ENCODE measurements around the gene RIPOR2.
"Not testable (repeated sequence)": the region's sequence is repeated elsewhere in the genome, so short reads cannot be mapped to it uniquely, and the experiment has no call there.

RIPOR2 gene

DNA sequence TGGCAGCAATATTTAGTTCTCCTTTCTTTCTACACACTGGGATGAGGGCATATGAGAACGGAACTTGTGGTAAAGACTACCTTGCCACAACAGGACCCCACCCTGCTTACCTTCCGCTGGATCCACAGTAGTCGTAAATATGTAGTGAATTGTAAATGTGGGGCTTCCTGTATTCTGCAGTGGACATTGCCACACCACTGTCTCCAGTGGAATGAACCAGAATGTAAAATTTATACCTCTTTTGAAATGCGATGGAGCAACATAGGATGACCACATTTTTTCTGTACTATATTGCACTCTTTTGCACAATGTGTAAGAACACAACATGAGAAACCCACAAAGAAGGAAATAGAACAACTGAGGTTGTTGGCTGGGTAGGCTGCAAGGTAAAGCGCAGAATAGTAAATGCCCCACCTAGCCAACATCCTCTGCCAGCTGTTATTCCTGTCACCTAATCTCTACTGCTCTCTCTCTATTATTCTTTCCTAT is 16.1 kb upstream of the RIPOR2 start:
- DNase-seq (ENCODE audit: low read depth in 2 of 2) = no peak

DNA sequence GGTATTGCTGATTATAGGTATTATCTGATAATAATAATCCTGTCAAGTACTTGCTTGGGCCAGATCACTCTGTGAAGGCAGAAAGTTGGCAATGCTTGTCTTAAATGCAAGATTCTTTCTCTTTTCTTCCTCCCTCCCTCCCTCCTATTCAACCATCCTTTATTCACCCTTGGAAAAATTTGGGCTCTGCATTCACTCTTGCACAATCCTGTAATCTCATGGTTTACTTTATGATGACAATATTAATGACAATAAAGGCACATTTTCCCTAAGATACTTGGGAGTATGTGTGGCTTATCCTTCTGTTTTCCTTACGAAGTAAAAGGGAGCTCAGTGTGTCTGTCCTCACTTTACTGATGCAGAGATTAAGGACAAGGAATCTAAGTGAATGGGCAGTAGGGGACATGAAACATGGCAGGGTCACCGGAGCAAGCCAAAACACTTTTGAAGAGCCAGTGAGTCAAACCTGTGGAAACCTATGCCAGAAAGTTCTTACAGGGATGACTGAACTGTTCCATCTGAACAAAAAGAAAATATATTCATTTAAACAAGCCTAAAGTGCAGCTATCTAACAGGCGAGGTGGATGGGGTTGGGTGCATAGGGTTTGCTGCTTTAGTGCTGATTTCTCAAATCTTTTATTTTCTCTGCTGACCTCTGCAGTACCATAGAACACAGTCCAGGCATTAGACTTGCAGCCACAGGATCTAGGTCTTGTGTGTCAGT is 14.6 kb upstream of the RIPOR2 start:
- no peak for DNase-seq (ENCODE audit: low read depth in 2 of 2)

DNA sequence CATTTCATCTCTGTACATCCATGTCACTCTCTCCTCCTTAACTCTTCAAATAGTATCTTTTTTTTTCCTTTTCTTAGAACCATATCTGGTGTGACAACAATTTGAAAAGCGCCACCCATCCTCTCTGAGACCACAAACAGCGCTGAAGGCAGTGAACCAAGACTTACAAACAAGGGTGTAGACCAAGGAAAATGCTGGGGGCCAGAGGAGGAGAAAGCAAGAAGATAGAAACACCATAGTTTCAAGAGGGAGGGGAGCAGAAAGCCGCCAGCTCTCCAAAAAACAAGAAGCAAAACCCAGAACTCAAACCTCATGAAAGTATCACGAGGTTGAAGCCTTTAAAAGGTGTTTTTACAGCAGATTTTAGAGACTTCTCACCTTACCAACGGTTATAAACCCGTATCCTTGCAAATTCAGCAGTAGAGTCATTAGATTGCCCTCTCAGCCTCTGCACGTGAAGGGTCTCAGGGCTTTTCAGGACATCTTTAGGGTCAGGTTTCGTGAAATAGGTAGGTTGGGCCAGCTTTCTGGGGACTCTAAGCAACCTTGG is 13.3 kb upstream of the RIPOR2 start:
- DNase-seq (ENCODE audit: low read depth in 2 of 2) = no peak

DNA sequence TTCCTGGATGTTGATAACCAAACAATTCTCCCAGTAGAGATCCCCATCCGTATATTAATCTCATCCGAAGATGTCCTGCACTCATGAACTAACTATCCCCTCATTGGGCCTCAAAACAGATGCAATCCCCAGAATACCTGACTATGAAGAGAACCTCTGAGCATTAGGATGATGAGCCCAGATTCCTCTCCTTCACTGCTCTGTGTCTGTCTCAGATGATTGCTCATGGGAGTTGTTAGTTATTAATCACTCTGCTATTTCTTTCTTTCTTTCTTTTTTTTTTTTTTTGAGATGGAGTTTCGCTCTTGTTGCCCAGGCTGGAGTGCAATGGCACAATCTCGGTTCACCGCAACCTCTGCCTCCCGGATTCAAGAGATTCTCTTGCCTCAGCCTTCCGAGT is 12.5 kb upstream of the RIPOR2 start:
- DNase-seq (ENCODE audit: low read depth in 2 of 2) = not testable (repeated sequence)

DNA sequence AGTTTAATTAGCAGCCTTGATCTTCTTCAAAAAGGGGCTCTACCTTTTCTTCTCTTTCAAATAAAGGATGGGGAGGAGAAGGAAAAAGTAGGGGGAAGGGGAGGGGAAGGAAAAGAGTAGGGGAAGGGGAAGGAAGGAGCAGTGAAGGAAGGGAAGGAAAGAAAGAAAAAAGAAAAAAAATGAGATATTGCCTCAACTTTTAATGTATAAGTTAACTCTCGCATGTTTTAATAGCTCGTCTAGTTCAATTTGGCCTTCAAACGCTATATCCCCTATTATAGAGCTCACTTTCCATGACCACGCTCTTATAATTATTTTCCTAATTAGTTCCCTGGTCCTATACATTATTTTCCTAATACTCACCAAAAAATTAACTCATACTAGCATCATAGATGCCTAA is 11.9 kb upstream of the RIPOR2 start:
- DNase-seq (ENCODE audit: low read depth in 2 of 2) = no peak

DNA sequence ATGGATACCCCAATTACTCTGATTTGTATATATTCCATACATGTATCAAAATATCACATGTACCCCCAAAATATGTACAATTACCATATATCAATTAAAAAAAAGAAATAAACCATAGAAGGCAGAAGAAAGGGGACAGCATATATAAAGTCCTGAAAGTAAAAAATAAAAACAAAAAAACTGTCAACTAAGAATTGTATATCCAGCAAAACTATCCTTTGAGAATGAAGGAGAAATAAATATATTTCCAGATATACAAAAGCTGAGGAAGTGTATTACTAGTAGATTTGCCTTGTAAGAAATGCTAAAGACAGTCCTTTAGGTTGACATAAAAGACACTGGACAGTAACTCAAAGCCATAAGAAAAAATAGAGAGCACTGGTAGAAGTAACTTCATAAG is 9.3 kb upstream of the RIPOR2 start:
- DNase-seq (ENCODE audit: low read depth in 2 of 2) = no peak

DNA sequence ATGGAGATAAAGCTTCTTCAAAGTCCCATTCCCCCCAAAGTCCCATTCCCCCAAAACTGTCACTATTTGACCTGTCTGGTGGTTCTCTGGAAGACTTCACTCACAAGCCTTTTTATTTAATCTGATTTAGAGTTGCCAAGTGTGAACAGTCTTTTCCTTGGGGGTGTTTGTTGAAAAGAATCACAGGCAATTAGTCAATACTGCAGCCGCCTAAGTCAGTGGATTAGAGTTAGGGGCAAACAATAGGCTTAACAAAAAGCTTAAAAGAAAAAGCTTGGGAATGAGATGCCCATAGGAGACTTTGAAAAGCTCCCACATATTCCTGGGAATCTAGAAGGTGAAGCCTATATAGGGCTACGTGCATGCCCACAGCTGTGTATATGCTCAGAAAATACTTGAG is 8.0 kb upstream of the RIPOR2 start:
- no peak for DNase-seq (ENCODE audit: low read depth in 2 of 2)

DNA sequence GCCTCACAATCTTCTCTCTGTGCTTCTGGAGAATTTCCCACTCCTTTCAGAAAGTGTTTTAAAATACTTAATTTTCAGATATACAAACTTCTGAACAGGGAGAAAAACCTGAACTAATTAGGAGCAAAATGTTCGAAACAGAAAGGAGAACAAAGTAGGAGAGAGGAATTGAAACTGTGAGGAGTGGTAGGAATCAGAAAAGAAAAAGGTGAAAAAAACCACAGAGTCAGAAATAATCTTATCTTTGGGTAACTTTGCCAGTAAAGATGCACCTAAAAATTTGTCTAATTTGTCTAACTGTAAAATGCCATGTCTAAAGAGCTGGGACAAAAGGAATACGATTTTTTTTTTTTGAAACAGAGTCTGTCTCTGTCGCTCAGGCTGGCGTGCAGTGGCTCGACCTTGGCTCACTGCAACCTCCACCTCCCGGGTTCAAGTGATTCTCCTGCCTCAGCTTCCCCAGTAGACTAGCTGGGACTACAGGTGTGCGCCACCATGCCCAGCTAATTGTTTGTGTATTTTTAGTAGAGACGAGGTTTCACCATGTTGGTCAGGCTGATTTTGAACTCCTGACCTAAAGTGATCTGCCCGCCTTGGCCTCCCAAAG is 4.7 kb upstream of the RIPOR2 start:
- no peak for DNase-seq (ENCODE audit: low read depth in 2 of 2)

DNA sequence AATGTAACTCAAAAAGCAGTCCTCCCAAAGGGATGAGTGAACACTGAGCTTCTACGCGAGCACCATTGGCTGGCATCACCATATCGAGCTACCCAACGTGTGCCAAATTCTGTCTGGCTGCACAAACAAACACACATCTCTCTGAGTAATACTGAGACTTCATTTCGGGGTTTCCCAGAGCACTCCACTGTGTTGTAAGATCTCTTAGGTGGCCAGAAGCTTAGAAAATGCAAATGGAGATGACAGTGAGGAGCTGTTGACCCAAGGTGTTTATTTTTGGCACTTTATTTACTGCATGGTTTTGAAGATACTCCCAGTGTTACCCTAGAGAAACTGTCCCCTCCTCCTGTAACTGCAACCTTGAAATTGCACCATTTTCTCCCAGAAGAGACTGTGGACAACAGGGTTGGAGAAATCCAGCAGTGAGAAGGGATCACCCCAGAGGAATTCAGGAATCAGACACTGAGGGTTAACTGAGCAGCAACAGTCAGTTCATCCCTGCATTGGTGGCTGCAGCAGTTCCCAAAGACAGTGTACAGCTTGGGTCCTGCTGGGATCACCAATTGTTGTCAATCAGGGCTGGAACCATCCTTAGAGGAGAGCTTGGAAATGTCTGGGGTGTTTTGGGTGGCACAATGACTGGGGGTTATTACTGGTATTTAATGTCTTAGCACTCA is 1.0 kb upstream of the RIPOR2 start:
- DNase-seq (ENCODE audit: low read depth in 2 of 2) = peak in 1 of 2 donors; percentile 31

DNA sequence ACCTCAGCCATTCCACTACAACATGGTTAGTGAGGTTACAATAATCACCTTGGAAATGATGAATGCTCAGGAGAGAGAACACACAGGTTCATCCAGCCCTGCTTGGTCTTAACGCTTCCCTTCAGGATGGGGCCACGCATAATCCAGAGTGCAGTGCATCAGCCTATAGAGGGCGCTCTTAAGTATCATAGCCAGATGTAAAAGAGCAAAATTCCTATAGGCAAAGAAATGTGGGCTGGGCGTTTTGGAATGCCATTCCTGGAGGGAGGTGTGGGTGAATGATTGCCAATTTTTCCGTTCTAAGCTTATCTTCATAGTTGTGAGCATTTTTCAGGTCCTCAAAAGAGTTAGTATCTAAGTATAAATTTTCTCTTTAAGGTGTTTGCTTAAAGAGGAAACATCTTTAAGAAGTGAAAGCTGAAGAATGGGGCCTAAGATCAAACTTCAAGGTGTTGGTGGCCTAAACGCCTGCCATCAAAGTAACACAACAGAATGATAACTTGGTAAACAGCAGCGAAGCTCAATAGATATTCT is 1.8 kb downstream of the RIPOR2 start:
- DNase-seq (ENCODE audit: low read depth in 2 of 2) = no peak

DNA sequence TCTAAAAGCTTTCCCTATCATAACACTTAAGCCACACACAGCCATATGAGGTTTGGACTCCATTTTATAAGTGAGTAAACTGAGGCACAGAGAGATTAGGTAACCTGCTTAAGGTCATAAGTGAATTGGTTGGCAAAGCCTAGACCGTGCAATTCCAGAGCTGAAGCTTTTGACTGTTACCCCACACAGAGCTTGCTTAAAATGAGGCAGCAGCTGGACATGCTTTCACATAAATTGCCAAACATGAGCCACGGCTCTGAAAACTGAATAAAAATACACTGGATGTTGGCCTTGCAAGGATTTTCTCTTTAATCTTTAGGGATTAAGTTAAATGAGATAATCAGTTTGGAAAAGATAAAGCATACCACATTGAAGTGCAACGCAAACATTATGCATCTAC is 2.5 kb downstream of the RIPOR2 start:
- DNase-seq (ENCODE audit: low read depth in 2 of 2) = no peak

DNA sequence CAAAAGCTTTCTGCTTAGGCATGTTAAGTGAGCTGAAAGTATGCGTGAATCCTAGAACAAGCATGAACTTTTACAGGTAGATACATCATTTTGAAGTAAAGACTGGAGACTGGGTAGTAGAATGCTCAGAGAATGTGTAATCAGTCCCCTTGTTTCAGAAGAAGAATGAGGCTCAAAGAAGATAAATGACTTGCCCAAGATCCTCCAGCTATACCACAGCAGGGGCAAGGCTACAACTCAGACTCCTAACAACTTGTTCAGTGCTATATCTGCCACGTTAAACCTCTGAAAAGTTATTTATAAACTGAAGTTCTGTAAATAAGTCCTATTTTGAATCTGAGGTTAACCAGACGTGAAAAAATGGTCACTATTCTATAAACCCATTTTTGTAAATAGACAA is 2.9 kb downstream of the RIPOR2 start:
- DNase-seq (ENCODE audit: low read depth in 2 of 2) = no peak

DNA sequence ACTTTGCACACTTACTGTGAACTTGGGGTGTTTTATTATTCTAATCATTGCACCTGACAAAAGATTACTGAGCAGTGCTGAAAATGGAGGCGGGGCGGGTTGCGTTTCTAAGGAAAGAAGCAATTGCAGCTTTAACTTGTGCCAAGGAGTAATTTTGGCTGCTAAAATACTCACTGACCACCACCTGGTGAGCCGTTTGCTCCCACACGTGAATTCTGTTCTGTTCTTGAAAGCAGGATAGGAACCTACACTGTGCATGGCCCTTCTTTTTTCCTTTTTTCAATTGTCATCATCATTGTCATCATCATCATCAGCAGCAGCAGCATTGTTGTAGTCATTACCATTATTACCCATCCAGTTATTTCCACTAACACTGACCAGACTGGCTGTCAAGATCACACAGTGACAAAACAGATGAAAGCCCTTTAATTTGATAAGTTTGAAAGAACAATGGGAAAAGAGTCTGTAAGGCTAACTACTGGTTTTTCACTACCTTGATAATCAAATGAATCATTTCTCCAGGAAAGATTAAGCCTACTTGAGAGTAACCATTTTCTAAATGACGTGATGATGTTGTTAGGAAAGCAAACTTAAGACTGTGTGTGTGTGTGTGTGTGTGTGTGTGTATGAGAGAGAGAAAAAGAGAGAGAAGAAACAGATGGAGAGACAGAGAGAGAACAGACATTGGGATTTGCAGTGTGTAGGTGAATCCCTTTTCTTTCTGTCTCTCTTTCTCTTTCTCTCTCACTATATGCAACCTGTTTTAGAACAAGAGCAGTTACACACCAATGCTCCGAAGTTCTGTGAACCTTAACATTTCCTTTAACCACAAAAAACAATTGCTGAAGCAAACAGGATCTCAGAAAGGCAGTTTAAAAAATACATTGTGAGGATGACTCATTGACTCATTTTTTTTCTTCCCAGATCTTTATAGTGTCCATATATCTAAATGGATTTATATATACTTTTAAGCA is 3.8 kb downstream of the RIPOR2 start:
- no peak for DNase-seq (ENCODE audit: low read depth in 2 of 2)

DNA sequence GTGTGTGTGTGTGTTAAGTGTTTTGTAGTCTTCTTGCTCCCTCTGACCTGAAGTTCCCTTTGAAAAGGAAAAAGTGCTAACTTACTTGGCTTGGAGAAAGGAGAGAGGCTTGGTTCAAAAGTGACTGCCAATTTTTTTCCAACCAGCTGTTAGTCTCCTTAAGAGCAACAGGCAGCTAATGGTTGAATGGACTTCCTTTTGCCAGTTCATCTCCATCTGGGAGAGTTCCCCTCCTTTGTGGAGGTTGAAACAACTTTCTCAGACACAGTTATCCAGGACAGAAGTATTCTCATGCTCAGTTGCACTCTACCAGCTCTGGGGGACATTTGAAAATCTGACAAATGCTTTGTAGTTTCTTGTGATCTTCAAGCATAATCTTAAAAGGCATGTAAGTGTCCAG is 4.5 kb downstream of the RIPOR2 start:
- no peak for DNase-seq (ENCODE audit: low read depth in 2 of 2)

DNA sequence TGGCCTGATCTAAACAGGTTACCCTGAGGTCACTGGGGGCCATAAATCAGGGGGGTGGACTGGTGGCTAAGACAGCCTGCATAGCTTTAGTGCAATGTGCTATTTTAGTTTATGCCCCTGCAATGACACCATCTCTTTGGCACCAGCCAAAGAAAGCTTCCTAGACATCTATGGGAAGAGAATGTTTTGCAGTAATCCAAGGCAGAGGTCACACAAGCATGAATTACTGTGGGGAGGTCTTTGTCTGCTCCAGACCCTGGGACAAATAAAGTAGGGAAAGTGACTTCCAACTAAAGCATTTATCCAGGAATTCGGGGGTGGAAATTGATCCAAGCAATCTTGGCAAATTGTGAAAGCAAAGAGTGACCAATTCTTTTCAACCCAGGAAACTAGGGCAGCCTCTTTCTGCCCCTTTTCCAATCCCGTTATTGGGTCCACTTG is 5.3 kb downstream of the RIPOR2 start:
- DNase-seq (ENCODE audit: low read depth in 2 of 2) = no peak

DNA sequence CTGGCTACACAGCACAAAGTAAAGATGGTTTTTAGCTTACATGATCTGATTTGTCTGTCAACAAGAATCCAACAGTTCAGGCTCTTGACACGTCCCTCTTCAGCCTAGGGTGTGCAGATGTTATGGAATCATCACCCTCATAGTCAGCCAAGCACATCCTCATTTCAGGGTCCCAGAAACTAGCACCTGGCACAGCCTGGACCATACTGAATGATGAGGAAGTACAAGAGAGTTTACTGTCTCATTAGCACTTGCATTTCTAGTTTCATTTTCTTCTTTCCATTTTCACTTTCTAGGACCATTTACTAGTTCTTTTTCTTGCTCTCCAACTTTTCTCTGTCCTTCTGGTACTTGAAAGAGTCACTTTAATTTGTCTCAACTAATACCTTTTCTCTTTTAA is 6.5 kb downstream of the RIPOR2 start:
- DNase-seq (ENCODE audit: low read depth in 2 of 2) = no peak

DNA sequence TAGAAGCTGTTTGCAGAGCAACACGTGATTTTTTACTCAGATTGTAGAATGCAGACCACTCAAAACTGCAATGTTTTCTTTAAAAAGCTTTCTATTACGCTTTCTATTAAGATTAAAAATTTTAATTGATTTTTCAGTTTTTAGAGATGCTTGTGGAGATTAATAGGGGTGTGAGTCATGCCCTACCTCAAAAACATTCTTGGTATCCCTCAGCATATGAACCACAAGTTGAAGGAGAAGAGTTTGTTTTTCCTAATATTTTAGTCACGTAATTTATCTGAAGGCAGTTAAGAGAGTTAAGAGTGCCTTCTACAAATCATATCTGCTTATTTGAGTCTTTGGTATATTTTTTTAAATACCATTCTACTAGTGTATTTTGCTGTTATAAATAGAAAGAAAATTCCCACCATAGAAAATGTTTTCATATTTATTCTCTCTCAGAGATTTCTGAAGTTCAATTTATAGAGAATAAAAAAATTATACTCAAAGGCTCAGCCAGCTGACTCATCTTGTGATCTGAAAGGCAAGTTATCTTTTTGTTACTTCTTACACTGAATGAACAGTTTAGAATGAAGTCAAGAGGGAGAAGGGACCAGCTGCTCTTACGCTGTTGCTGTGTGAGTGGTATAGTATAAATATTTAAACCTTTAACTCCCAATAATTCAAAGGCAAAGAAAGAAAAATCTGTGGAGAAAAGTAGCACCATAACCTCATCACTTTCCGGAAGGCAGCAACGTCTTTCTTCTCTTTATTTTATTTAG is 7.6 kb downstream of the RIPOR2 start:
- DNase-seq (ENCODE audit: low read depth in 2 of 2) = no peak

DNA sequence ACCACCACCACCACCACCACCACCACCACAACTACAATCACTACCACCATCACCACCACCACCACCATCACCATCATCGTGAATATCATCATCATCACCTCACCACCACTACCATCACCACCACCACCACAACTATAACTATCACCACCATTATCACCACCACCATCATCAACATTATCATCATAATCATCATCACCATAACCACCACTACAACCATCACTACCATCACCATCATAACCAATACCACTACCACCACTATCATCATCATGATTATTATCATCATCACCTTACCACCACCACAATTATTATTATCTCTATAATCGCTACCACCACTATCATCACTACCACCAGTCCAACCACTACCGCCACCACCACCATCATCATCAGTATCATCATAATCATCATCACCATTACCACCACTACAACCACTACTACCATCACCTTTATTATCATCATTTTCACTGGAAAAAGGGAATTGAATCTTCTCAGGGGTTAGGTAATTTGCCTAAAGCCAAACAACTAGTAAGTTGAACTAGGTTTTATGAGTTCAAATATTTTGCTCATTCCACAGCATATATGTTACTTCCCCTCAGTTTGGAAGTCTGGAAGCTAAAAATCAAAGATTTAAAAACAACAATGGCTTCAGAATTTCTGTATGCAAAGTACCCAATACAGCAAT is 8.3 kb downstream of the RIPOR2 start:
- DNase-seq (ENCODE audit: low read depth in 2 of 2) = no peak

DNA sequence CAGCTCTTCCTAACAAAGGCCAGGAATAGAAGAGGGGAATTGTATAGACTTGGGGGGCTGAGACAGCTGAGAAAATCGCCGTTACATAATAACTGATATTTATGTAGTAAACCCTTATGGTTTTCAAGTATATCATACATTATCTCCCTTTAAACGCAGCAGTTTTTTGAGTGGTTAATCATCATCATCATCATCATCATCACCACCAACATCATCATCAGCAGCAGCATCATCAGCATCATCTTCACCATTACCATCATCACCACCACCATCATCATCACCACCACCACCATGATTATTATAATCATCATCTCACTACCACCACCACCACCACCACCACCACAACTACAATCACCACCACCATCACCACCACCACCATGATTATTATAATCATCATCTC is 9.1 kb downstream of the RIPOR2 start:
- DNase-seq (ENCODE audit: low read depth in 2 of 2) = not testable (repeated sequence)

DNA sequence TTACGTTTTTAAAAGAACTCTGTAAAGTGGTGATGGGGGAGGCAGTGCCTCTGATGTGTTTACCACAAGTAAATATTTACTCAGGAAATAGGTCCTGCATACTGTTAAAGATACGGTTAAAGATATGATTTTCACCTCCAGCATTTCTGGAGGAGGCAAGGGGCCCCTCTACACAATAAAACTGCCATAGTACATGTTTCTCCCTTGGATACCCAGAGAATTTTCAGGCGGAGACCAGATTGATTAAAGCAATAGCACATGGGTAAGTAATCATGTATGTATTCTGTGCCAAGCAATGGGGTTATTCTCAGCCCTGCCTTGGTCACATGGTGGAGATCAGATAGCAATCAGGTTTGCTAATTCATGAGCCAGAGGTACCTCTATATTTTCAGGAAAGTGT is 9.6 kb downstream of the RIPOR2 start:
- no peak for DNase-seq (ENCODE audit: low read depth in 2 of 2)

Measured in stimulated activated CD8-positive, alpha-beta memory T cell treated with anti-CD3 and anti-CD28 coated beads, Interleukin-15, amount 100 ng/mL, for 48 hours (primary cell).